ENCODE data around the gene POLE2. TPM values are rescaled to one million over a fixed set of nuclear protein-coding genes. Genes with fewer than 3 reads are reported as not detected.
"Not testable (repeated sequence)": the region's sequence is repeated elsewhere in the genome, so short reads cannot be mapped to it uniquely, and the experiment has no call there.

POLE2 gene
- total RNA-seq, 4 donors from 2014 or later, result 0.39 to 0.83 (median 0.46) TPM; not detected in 1

DNA sequence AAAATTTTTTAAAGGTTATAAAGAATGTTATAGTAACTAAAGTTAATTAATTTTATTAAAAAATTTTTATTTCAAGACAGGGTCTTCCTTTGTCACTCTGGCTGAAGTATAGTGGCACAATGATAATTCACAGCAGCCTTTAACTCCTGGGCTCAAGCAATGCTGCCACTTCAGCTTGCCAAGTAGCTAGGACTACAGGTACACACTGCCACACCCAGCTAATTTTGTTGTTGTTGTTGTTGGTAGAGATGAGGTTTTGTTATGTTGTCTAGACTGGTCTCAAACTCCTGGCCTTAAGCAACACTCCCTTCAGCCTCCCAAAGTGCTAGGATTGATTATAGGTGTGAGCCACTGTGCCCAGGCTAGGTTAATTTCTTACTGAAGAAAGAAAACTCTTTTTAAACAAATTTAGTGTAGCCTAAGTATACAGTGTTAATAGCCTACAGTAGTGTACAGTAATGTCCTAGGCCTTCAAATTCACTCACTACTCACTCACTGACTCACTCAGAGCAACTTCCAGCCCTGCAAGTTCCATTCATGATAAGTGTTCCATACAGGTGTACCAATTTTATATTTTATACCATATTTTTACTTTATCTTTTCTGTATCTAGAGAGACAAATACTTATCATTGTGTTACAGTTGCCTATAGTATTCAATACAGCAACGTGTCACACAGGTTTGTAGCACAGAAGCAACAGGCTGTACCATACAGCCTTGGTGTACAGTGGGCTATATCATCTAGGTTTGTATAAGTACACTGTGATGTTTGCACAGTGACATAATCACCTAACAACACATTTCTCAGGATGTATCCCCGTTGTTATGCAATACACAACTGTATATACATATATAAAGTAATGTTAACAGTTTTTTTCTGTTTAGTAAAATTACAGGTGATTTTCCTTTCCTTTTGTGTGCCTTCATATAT is 28.2 kb downstream of the POLE2 start:
- no peaks in the 10 kb centered on the region for H3K36me3 ChIP-seq
- H3K4me1 ChIP-seq, result no peaks in the 10 kb centered on the region
- H3K9me3 ChIP-seq, result no peaks in the 10 kb centered on the region
- TF ChIP-seq POLR2A (IDR thresholded peaks at IDR 0.05; ENCODE audit: low read depth) (no peak), POLR2AphosphoS5 (IDR thresholded peaks at IDR 0.05) (no peak), EP300 (IDR thresholded peaks at IDR 0.05) (no peak)
- TF ChIP-seq, protein P1, sequence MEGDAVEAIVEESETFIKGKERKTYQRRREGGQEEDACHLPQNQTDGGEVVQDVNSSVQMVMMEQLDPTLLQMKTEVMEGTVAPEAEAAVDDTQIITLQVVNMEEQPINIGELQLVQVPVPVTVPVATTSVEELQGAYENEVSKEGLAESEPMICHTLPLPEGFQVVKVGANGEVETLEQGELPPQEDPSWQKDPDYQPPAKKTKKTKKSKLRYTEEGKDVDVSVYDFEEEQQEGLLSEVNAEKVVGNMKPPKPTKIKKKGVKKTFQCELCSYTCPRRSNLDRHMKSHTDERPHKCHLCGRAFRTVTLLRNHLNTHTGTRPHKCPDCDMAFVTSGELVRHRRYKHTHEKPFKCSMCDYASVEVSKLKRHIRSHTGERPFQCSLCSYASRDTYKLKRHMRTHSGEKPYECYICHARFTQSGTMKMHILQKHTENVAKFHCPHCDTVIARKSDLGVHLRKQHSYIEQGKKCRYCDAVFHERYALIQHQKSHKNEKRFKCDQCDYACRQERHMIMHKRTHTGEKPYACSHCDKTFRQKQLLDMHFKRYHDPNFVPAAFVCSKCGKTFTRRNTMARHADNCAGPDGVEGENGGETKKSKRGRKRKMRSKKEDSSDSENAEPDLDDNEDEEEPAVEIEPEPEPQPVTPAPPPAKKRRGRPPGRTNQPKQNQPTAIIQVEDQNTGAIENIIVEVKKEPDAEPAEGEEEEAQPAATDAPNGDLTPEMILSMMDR (IDR thresholded peaks at IDR 0.05), result no peak
- 95% methylated on average over 2 of the region's 2 CpGs for WGBS
- no peak overlapping the region for H3K27ac ChIP-seq (replicated peaks in 1 of 4)
- no peak overlapping the region for H3K4me3 ChIP-seq
- DNase-seq (ENCODE audit: extremely low spot score), result no peak
- intact Hi-C loops (cut with DNase I), result no loop called here
- H3K27me3 ChIP-seq, result no peaks in the 10 kb centered on the region

DNA sequence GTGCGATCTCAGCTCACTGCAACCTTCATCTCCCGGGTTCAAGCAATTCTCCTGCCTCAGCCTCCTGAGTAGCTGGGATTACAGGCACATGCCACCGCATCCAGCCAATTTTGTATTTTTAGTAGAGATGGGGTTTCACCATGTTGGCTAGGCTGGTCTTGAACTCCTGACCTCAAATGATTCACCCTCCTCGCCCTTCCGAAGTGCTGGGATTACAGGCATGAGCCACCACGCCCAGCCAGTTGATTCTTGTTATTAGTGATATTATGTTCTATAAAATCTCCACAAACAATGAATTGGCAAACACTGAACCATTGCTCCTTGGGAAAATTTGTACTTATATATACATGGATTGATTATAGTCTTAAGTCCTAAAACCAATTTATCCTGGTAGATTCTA is 30.5 kb downstream of the POLE2 start:
- H3K27me3 ChIP-seq; DNase-seq (ENCODE audit: extremely low spot score); H3K9me3 ChIP-seq; H3K27ac ChIP-seq (replicated peaks in 1 of 4); H3K36me3 ChIP-seq; intact Hi-C loops (cut with DNase I); H3K4me1 ChIP-seq; H3K4me3 ChIP-seq: not testable (repeated sequence)
- 89% methylated on average over 6 of the region's 6 CpGs for WGBS

DNA sequence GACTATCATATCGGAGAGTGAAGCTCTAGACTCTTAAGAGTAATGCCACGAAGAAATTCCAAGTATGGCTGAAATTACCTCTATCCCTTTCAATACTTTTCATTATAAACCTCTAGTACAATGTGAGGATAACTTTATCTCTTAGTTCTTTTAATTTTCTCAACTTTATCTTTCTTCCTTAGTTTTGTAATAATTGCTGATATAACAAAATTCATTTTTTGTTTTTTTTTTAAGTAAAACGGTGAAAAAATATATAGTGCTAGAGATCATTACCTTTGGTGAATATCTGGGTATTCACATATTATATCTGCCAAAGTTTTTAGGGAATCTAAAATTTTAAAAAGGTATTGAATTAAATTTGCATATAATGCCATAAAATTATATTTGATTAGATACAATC is 33.5 kb downstream of the POLE2 start:
- intact Hi-C loops (cut with DNase I), result no loop called here
- no peaks in the 10 kb centered on the region for H3K9me3 ChIP-seq
- peaks cover 0 to 4% (median 0%) of the 10 kb centered on the region in 4 donors for H3K36me3 ChIP-seq
- no peak for TF ChIP-seq POLR2A (IDR thresholded peaks at IDR 0.05; ENCODE audit: low read depth)
- TF ChIP-seq, protein P1 (IDR thresholded peaks at IDR 0.05), result no peak
- TF ChIP-seq POLR2AphosphoS5 (IDR thresholded peaks at IDR 0.05), result no peak
- TF ChIP-seq EP300 (IDR thresholded peaks at IDR 0.05), result no peak
- 97% methylated on average over 3 of the region's 3 CpGs for WGBS
- no peaks in the 10 kb centered on the region for H3K27me3 ChIP-seq
- H3K4me3 ChIP-seq, result no peak overlapping the region
- H3K4me1 ChIP-seq, result no peaks in the 10 kb centered on the region
- DNase-seq (ENCODE audit: extremely low spot score), result no peak
- no peak overlapping the region for H3K27ac ChIP-seq (replicated peaks in 1 of 4)

DNA sequence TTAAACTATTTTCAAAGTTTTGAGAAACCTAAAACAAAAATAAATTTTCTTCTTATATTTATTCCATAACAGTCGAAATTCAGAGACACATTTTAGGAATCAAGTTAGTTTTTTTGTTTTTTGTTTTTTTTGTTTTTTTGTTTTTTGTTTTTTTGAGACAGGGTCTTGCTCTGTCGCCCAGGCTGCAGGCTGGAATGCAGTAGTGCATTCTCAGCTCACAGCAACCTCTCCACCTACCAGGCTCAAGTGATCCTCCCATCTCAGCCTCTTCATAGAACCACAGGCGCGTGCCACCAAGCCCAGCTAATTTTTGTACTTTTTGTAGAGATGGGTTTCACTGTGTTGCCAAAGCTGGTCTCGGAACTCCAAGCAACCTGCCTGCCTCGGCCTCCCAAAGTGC is 34.5 kb downstream of the POLE2 start:
- intact Hi-C loops (cut with DNase I), result no loop called here

DNA sequence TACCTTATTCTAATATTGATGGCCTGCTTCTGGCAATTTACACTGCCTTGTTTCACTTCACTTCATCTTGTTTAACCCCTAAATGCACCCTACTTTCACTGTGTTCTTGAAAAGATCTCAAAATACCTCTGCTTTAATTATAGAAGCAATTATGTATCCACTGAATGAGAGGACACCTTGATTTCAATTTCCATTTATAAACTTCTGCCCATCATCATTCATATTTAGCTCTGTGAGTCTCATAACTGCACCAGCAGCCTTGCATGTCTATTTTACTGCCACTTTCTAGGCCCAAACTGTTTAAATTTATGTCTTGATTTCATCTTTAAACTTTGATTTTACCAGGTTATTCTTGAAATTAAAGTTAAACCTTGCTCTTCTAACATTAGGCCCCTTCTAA is 45.9 kb downstream of the POLE2 start:
- TF ChIP-seq POLR2AphosphoS5 (IDR thresholded peaks at IDR 0.05) (no peak), EP300 (IDR thresholded peaks at IDR 0.05) (no peak), POLR2A (IDR thresholded peaks at IDR 0.05; ENCODE audit: low read depth) (no peak)
- TF ChIP-seq, protein P1 (IDR thresholded peaks at IDR 0.05), result no peak
- Histone ChIP-seq H3K4me1 (peaks cover 2 to 35% (median 20%) of the 10 kb centered on the region in 4 donors), H3K27ac (replicated peaks in 1 of 4) (peak overlapping the region in 1 of 4 donors; percentile 6), H3K36me3 (peaks cover 0 to 7% (median 0%) of the 10 kb centered on the region in 4 donors), H3K9me3 (no peaks in the 10 kb centered on the region), H3K27me3 (no peaks in the 10 kb centered on the region), H3K4me3 (no peak overlapping the region)
- DNase-seq (ENCODE audit: extremely low spot score), result no peak
- intact Hi-C loops (cut with DNase I), result no loop called here

More for the DNA sequence above, 34.5 kb downstream of the POLE2 start:
- H3K4me3 ChIP-seq, result no peak overlapping the region
- H3K4me1 ChIP-seq, result no peaks in the 10 kb centered on the region
- H3K27ac ChIP-seq (replicated peaks in 1 of 4), result no peak overlapping the region
- no peaks in the 10 kb centered on the region for H3K27me3 ChIP-seq
- TF ChIP-seq POLR2AphosphoS5 (IDR thresholded peaks at IDR 0.05) (no peak), POLR2A (IDR thresholded peaks at IDR 0.05; ENCODE audit: low read depth) (no peak), EP300 (IDR thresholded peaks at IDR 0.05) (no peak)
- TF ChIP-seq, protein P1 (IDR thresholded peaks at IDR 0.05), result no peak
- H3K36me3 ChIP-seq, result peaks cover 0 to 4% (median 0%) of the 10 kb centered on the region in 4 donors
- no peaks in the 10 kb centered on the region for H3K9me3 ChIP-seq
- no peak for DNase-seq (ENCODE audit: extremely low spot score)
- 94% methylated on average over 6 of the region's 6 CpGs for WGBS

Measured in esophagus muscularis mucosa (tissue), 4 donors.